K562 (cell line): ENCODE data around the gene SH3BP5L. TPM values are rescaled to one million over a fixed set of nuclear protein-coding genes. Genes with fewer than 3 reads are reported as not detected.

Experiments
- BRCA1 ChIP-seq, 2 experiments: fragments of 450-650 bp in 1 of 2; sonication (generic) in 1 of 2; formaldehyde crosslinking in 1 of 2; IDR thresholded peaks; 2 replicates each; pipeline versions ENCODE4 v1.5.0 to v1.6.1; 2017 to 2020; ENCODE audit warnings: mild to moderate bottlenecking in 1 of 2, missing genetic modification reagents in 1 of 2
- FOXJ2 ChIP-seq: fragments of 200-800 bp; sonication (Bioruptor generic); IDR thresholded peaks from 2 replicates; pipeline ENCODE4 v1.6.1; 2016; ENCODE audit warnings: missing genetic modification characterization, missing compliant biosample characterization
- GATAD2A ChIP-seq: fragments of 450-650 bp; IDR thresholded peaks from 2 replicates; pipeline ENCODE4 v1.6.1; 2017
- HNRNPUL1 ChIP-seq: fragments of 200-400 bp; formaldehyde crosslinking; IDR thresholded peaks from 2 replicates; pipeline ENCODE4 v1.6.1; 2017; ENCODE audit warnings: low read length
- IFI16 ChIP-seq: fragments of 250-450 bp; sonication (Bioruptor Pico); IDR thresholded peaks from 2 replicates; pipeline ENCODE4 v2.1.2; 2022; ENCODE audit warnings: mild to moderate bottlenecking, inconsistent platforms
- KAT7 ChIP-seq: sonication (generic); formaldehyde crosslinking; IDR thresholded peaks from 2 replicates; pipeline ENCODE4 v1.8.0; 2022; ENCODE audit warnings: missing genetic modification reagents, mild to moderate bottlenecking, borderline replicate concordance
- MCM2 ChIP-seq: fragments of 450-650 bp; IDR thresholded peaks from 2 replicates; pipeline ENCODE4 v1.6.1; 2017; ENCODE audit warnings: low read depth, mild to moderate bottlenecking
- NCOA1 ChIP-seq: fragments of 450-650 bp; IDR thresholded peaks from 2 replicates; pipeline ENCODE4 v1.6.1; 2016; ENCODE audit warnings: low read depth
- NFYB ChIP-seq: IDR thresholded peaks from 2 replicates; pipeline ENCODE4 v1.6.1; 2011; ENCODE audit warnings: mild to moderate bottlenecking, moderate library complexity; ENCODE audit not compliant: insufficient read length; ENCODE audit errors: extremely low read depth
- PURB ChIP-seq: sonication (generic); formaldehyde crosslinking; IDR thresholded peaks from 2 replicates; pipeline ENCODE4 v1.9.0; 2021; ENCODE audit warnings: low read depth, mild to moderate bottlenecking, missing genetic modification reagents
- SMC3 ChIP-seq: conservative IDR thresholded peaks from 2 replicates; pipeline ENCODE4 v1.6.1; 2011; ENCODE audit warnings: low read depth, low read length, improper control_type of control experiment; ENCODE audit not compliant: insufficient read depth
- ZNF143 ChIP-seq: sonication (generic); formaldehyde crosslinking; IDR thresholded peaks from 2 replicates; pipeline ENCODE4 v1.9.0; 2022; ENCODE audit warnings: mild to moderate bottlenecking, missing genetic modification reagents
- ZNF263 ChIP-seq: sonication (generic); formaldehyde crosslinking; IDR thresholded peaks from 2 replicates; pipeline ENCODE4 v1.8.0; 2022; ENCODE audit warnings: mild to moderate bottlenecking, missing genetic modification reagents, borderline replicate concordance
- polyA plus RNA-seq, 8 experiments: library from polyadenylated mRNA; depleted of rRNA in 4 of 8; stranded (reverse) in 5 of 8; unstranded in 3 of 8; fragments of >200 nt; fragmentation: Nextera tagmentation in 2 of 8; fragmentation: Illumina TruSeq in 1 of 8; extraction: Ambion mirVana in 2 of 8; extraction: Trizol in 1 of 8; gene quantifications; 2 replicates each; pipeline versions ENCODE4 v1.2.1 to v1.2.3, GENCODE V29; 2011 to 2014; ENCODE audit warnings: inconsistent platforms in 1 of 8, missing spikeins in 1 of 8
- total RNA-seq, 7 experiments: library from RNA; depleted of rRNA in 6 of 7; stranded (reverse); fragments of >200 nt in 6 of 7; fragmentation: Illumina TruSeq in 2 of 7; extraction: Trizol in 2 of 7; gene quantifications; 2 replicates each; pipeline versions ENCODE4 v1.2.1 to v1.2.3, GENCODE V29; 2011 to 2021; ENCODE audit warnings: low replicate concordance in 1 of 7
- TF ChIP-seq, protein P1 (sequence below): fragments of 250-450 bp; sonication (Bioruptor Pico); IDR thresholded peaks from 2 replicates; pipeline ENCODE4 v1.4.0; 2020; ENCODE audit warnings: mild to moderate bottlenecking, moderate library complexity, borderline replicate concordance
- TF ChIP-seq, protein P2 (sequence below), 2 experiments: IDR thresholded peaks; 2 replicates each; pipeline ENCODE4 v1.6.1; 2012; ENCODE audit warnings: improper control_type of control experiment in 2 of 2, low read depth in 2 of 2, low read length in 2 of 2, borderline replicate concordance in 1 of 2

Gene SH3BP5L
- total and polyA plus RNA-seq, 9 of the 15 experiments (the other 6 are each of a cell fraction or from before 2014, with no cell fraction given), result 1.9 to 26.5 (median 15.8) TPM

GRCh38 chr1:248872752-248873408 lies 47.2 kb upstream of the SH3BP5L start (continued):
- TF ChIP-seq, protein P1, sequence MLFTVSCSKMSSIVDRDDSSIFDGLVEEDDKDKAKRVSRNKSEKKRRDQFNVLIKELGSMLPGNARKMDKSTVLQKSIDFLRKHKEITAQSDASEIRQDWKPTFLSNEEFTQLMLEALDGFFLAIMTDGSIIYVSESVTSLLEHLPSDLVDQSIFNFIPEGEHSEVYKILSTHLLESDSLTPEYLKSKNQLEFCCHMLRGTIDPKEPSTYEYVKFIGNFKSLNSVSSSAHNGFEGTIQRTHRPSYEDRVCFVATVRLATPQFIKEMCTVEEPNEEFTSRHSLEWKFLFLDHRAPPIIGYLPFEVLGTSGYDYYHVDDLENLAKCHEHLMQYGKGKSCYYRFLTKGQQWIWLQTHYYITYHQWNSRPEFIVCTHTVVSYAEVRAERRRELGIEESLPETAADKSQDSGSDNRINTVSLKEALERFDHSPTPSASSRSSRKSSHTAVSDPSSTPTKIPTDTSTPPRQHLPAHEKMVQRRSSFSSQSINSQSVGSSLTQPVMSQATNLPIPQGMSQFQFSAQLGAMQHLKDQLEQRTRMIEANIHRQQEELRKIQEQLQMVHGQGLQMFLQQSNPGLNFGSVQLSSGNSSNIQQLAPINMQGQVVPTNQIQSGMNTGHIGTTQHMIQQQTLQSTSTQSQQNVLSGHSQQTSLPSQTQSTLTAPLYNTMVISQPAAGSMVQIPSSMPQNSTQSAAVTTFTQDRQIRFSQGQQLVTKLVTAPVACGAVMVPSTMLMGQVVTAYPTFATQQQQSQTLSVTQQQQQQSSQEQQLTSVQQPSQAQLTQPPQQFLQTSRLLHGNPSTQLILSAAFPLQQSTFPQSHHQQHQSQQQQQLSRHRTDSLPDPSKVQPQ (CRISPR knock-in tag), result 0 out of 2 replicates have a peak, but pooled peaks have one; percentile 7
- TF ChIP-seq BRCA1 (IDR thresholded peaks at IDR 0.05), result no peak
- no peak for TF ChIP-seq BRCA1 (CRISPR knock-in tag; IDR thresholded peaks at IDR 0.05)
- peak; percentile 69 for TF ChIP-seq NFYB
- TF ChIP-seq ZNF263 (CRISPR knock-in tag), result peak; percentile 31; the same call in 1 of the 2 replicates
- TF ChIP-seq IFI16 (CRISPR knock-in tag), result no peak
- no peak for TF ChIP-seq HNRNPUL1
- TF ChIP-seq, protein P2, sequence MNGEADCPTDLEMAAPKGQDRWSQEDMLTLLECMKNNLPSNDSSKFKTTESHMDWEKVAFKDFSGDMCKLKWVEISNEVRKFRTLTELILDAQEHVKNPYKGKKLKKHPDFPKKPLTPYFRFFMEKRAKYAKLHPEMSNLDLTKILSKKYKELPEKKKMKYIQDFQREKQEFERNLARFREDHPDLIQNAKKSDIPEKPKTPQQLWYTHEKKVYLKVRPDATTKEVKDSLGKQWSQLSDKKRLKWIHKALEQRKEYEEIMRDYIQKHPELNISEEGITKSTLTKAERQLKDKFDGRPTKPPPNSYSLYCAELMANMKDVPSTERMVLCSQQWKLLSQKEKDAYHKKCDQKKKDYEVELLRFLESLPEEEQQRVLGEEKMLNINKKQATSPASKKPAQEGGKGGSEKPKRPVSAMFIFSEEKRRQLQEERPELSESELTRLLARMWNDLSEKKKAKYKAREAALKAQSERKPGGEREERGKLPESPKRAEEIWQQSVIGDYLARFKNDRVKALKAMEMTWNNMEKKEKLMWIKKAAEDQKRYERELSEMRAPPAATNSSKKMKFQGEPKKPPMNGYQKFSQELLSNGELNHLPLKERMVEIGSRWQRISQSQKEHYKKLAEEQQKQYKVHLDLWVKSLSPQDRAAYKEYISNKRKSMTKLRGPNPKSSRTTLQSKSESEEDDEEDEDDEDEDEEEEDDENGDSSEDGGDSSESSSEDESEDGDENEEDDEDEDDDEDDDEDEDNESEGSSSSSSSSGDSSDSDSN (IDR thresholded peaks at IDR 0.05; ENCODE audit: borderline replicate concordance in 1 of 2, low read depth in 2 of 2, low read length in 2 of 2), result peak in 1 of 2 experiments; percentile 53; a peak in 1 of 4 replicates
- TF ChIP-seq FOXJ2 (tag), result no peak
- TF ChIP-seq ZNF143 (CRISPR knock-in tag), result no peak; the same call in 1 of the 2 replicates
- no peak for TF ChIP-seq MCM2
- TF ChIP-seq SMC3, result no peak
- TF ChIP-seq PURB (CRISPR knock-in tag), result no peak
- TF ChIP-seq KAT7 (CRISPR knock-in tag), result peak; percentile 55
- no peak for TF ChIP-seq NCOA1
- peak; percentile 65; the same call in 1 of the 2 replicates for TF ChIP-seq GATAD2A
